HG02884 (cell line): ENCODE measurements around the gene LIN37.
A peak's percentile ranks its signal among the peaks of the same experiment; 100 is the strongest.
"Not testable (repeated sequence)": the region's sequence is repeated elsewhere in the genome, so short reads cannot be mapped to it uniquely, and the experiment has no call there.

ENCODE experiments used
- ATAC-seq: cut with Tn5 transposase; IDR thresholded peaks from one replicate; pipeline ENCODE4 v1.9.1; 2021; ENCODE audit warnings: mild to moderate bottlenecking, moderate library complexity; ENCODE audit not compliant: unreplicated experiment

The LIN37 gene

GRCh38 chr19:35772362-35772761, 24.0 kb downstream of the LIN37 start:
- not testable (repeated sequence) for ATAC-seq

- ATAC-seq, result no peak
These were observed 24.8 kb downstream of the LIN37 start for GRCh38 chr19:35773020-35773806.

DNA sequence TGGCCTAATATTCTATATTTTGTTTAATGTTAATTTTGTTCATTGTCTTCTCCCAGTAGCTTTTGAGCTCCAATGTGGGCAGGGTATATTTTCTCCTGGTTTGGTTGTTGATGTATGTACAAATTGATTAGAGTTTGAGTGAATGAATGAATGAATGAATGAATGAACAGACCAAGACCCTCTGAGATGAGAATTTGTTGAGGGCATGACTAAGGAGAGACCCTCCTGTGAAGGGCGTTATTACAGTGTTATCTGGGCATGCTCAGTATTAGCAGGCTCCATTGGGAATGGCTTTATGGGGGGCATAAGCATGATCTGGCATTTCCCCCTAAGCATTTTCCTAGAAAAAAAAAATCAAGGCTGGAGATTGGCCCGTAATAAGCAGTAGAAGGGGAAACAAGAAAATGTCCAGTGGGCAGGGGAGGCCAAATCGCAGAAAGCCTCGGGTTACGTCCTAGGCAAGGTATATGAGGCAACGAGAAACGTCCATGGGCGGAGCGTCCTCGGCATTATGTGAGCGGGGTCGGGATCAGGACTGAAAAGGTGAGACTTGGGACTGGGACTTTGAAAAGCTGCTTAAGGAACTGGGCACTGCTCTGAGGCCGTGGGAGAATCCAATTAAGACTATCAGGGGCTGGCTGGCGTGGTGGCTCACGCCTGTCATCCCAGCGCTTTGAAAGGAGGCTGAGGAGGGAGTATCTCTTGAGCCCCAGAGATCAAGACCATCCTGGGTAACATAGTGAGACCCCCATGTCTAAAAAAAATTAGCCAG, 26.1 kb downstream of the LIN37 start:
- ATAC-seq, result no peak

DNA sequence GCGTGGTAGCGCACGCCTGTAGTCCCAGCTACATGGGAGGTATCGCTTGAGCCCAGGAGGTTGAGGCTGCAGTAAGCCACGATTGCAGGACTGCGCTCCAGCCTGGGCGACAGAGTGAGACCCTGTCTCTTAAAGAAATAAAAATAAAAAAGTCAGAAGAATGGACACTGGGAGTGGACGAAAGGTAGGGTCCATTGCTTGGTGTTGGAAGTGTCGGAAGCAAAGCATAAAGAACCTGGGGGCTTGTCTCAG, 26.6 kb downstream of the LIN37 start:
- ATAC-seq, result no peak

GRCh38 chr19:35775298-35776101, 27.1 kb downstream of the LIN37 start, which contains the start of gene ARHGAP33:
ARHGAP33 (plus strand) TSS chr19:35775564; CDS start chr19:35775659, 95 bp downstream.
- ATAC-seq, result peak; percentile 88

- no peak for ATAC-seq
These were observed 27.9 kb downstream of the LIN37 start for GRCh38 chr19:35776102-35776788.

- no peak for ATAC-seq
These were observed 28.9 kb downstream of the LIN37 start for GRCh38 chr19:35777086-35777841.

- no peak for ATAC-seq
These were observed 29.6 kb downstream of the LIN37 start for GRCh38 chr19:35777961-35778360.

- no peak for ATAC-seq
These were observed 30.7 kb downstream of the LIN37 start for GRCh38 chr19:35779033-35779432.

- no peak for ATAC-seq
These were observed 31.7 kb downstream of the LIN37 start for GRCh38 chr19:35780058-35780457.

- ATAC-seq, result no peak
These were observed 32.3 kb downstream of the LIN37 start for GRCh38 chr19:35780717-35781116.

- no peak for ATAC-seq
These were observed 33.3 kb downstream of the LIN37 start for GRCh38 chr19:35781650-35782049.

DNA sequence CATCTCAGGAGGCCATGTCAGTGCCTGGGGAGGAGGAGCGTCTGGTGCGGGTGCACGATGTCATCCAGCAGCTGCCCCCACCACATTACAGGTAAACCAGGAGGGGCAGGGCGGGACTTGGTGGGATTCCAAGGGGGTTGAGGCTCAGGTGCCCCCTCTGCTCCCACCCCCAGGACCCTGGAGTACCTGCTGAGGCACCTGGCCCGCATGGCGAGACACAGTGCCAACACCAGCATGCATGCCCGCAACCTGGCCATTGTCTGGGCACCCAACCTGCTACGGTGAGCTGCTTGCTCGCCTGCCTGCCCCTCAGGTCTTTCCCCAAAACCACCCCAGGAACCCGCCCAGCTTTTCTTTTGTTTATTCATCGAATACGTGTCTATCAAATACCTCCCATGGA, 34.2 kb downstream of the LIN37 start:
- ATAC-seq, result no peak

- no peak for ATAC-seq
These were observed 35.4 kb downstream of the LIN37 start for GRCh38 chr19:35783469-35784434.

- no peak for ATAC-seq
These were observed 36.3 kb downstream of the LIN37 start for GRCh38 chr19:35784503-35785338.

- no peak for ATAC-seq
These were observed 36.9 kb downstream of the LIN37 start for GRCh38 chr19:35785339-35785627.

GRCh38 chr19:35786299-35787160, 38.2 kb downstream of the LIN37 start:
- no peak for ATAC-seq
